K562 (cell line): ENCODE measurements around the gene SEC22C. TPM values are rescaled to one million over a fixed set of nuclear protein-coding genes. Genes with fewer than 3 reads are reported as not detected.

Source experiments
- ATAC-seq: fragments of 200-7000 bp; cut with Tn5 transposase; 3 replicates; pipeline ENCODE4 v1.9.1; 2020; ENCODE audit warnings: moderate library complexity
- BruUV-seq: library from RNA; stranded (reverse); fragments of 400-500 nt; replicated peaks from 2 replicates; lab custom pipeline; 2021; lab: Mats Ljungman, UMichigan
- CTCF ChIA-PET: fragments of 300-600 bp; formaldehyde crosslinking; extraction: SDS; loops from one replicate; lab custom pipeline; 2021; ENCODE audit warnings: low intra/inter-chr PET ratio; lab: Yijun Ruan, JAX
- POLR2A ChIA-PET: fragments of 300-600, 350-650 bp; sonication (Branson Sonifier 250); formaldehyde crosslinking; extraction: SDS; loops from one replicate; lab custom pipeline; 2021; ENCODE audit warnings: antibody characterized with exemption, inconsistent platforms; lab: Yijun Ruan, JAX
- DNase-seq, 4 experiments: peaks; one replicate each; pipeline versions ENCODE4 v3.0.0 to v3.0.0-alpha.2; 2011 to 2018; ENCODE audit warnings: low spot score in 3 of 4, mixed read lengths in 3 of 4; ENCODE audit errors: extremely low read depth in 1 of 4
- FAIRE-seq: peaks from 2 replicates; lab custom pipeline; 2011; peaks lifted over from hg19 to GRCh38; lab: Jason Lieb, UNC
- H2AFZ ChIP-seq: 2 replicates; pipeline ENCODE4 v1.6.0; 2011; ENCODE audit warnings: low read depth, low read length, control low read depth, inconsistent platforms
- H3K27ac ChIP-seq: fragments of 200-600 bp; 3 replicates; pipeline ENCODE4 v1.8.0; 2011; ENCODE audit warnings: low read depth, mild to moderate bottlenecking, control low read depth, inconsistent platforms, low read length, moderate library complexity, mixed read lengths; ENCODE audit errors: extremely low read depth
- H3K27me3 ChIP-seq, 2 experiments: fragments of 300-600 bp in 1 of 2; 2 replicates in 1 of 2; 3 replicates in 1 of 2; pipeline versions ENCODE4 v1.6.0 to v1.8.0; 2011; ENCODE audit warnings: inconsistent platforms in 2 of 2, low read length in 2 of 2, mild to moderate bottlenecking in 1 of 2, mixed read lengths in 1 of 2, moderate library complexity in 1 of 2; ENCODE audit not compliant: control insufficient read depth in 2 of 2, insufficient read depth in 2 of 2
- H3K36me3 ChIP-seq: fragments of 300-600 bp; 3 replicates; pipeline ENCODE4 v1.8.0; 2011; ENCODE audit warnings: mild to moderate bottlenecking, low read length, inconsistent platforms; ENCODE audit not compliant: control insufficient read depth, insufficient read depth
- H3K4me1 ChIP-seq, 2 experiments: fragments of 200-600 bp in 1 of 2; replicated peaks in 1 of 2; 2 replicates in 1 of 2; 3 replicates in 1 of 2; pipeline versions ENCODE4 v1.5.1 to v1.8.0; 2011; ENCODE audit warnings: inconsistent platforms in 2 of 2, low read length in 2 of 2, mild to moderate bottlenecking in 1 of 2, mixed read lengths in 1 of 2, moderate library complexity in 1 of 2; ENCODE audit not compliant: control insufficient read depth in 2 of 2, insufficient read depth in 2 of 2
- H3K4me2 ChIP-seq: 2 replicates; pipeline ENCODE4 v1.6.1; 2011; ENCODE audit warnings: low read length, control low read depth, inconsistent platforms, mixed read lengths; ENCODE audit not compliant: insufficient read depth
- H3K4me3 ChIP-seq: fragments of 200-600 bp; sonication (generic), shearing (Covaris generic); 2 replicates; pipeline ENCODE4 v1.5.1; 2016; ENCODE audit warnings: control low read depth, inconsistent platforms
- H3K79me2 ChIP-seq: fragments of 200-600 bp; 3 replicates; pipeline ENCODE4 v1.8.0; 2011; ENCODE audit warnings: low read length, inconsistent platforms; ENCODE audit not compliant: control insufficient read depth, insufficient read depth
- H3K9ac ChIP-seq, 2 experiments: 2 replicates each; pipeline versions ENCODE4 v1.6.0 to v1.6.1; 2011; ENCODE audit warnings: low read depth in 2 of 2, low read length in 2 of 2, control low read depth in 1 of 2, inconsistent platforms in 1 of 2, mild to moderate bottlenecking in 1 of 2, mixed read lengths in 1 of 2; ENCODE audit not compliant: insufficient read depth in 1 of 2
- H3K9me1 ChIP-seq: one replicate; pipeline ENCODE4 v1.6.0; 2011; ENCODE audit warnings: inconsistent platforms, mild to moderate bottlenecking, low read length, moderate library complexity; ENCODE audit not compliant: control insufficient read depth, insufficient read depth
- H3K9me3 ChIP-seq: replicated peaks from 2 replicates; pipeline ENCODE4 v1.5.1; 2011; ENCODE audit warnings: low read depth, low read length, inconsistent platforms; ENCODE audit not compliant: control insufficient read depth, insufficient read depth
- H4K20me1 ChIP-seq: replicated peaks from 2 replicates; pipeline ENCODE4 v1.6.1; 2011; ENCODE audit warnings: low read length, inconsistent platforms, mixed read lengths; ENCODE audit not compliant: control insufficient read depth, insufficient read depth
- E2F1 ChIP-seq: sonication (generic); formaldehyde crosslinking; IDR thresholded peaks from 2 replicates; pipeline ENCODE4 v1.8.1; 2023; ENCODE audit warnings: mild to moderate bottlenecking, missing genetic modification reagents, moderate library complexity
- GTF2A2 ChIP-seq: IDR thresholded peaks from 2 replicates; pipeline ENCODE4 v1.6.1; 2016; ENCODE audit warnings: mild to moderate bottlenecking, missing genetic modification characterization, missing compliant biosample characterization
- MLX ChIP-seq, 2 experiments: fragments of 450-650 bp in 1 of 2; sonication (generic) in 1 of 2; formaldehyde crosslinking; conservative IDR thresholded peaks; 2 replicates each; pipeline versions ENCODE4 v1.4.0 to v1.8.1; 2020 to 2022; ENCODE audit warnings: mild to moderate bottlenecking in 1 of 2, missing genetic modification reagents in 1 of 2
- PHF8 ChIP-seq: fragments of 200-600 bp; sonication (generic); IDR thresholded peaks from 2 replicates; pipeline ENCODE4 v1.6.1; 2012; ENCODE audit warnings: mixed run types, mild to moderate bottlenecking, inconsistent platforms, low read length, moderate library complexity, borderline replicate concordance
- RBM15 ChIP-seq: fragments of 200-400 bp; formaldehyde crosslinking; IDR thresholded peaks from 2 replicates; pipeline ENCODE4 v1.6.1; 2018; ENCODE audit warnings: mild to moderate bottlenecking, low read length, moderate library complexity; ENCODE audit not compliant: insufficient read depth
- SUPT5H ChIP-seq: fragments of 450-650 bp; IDR thresholded peaks from 2 replicates; pipeline ENCODE4 v1.6.1; 2016
- TAF7 ChIP-seq: fragments of 450-650 bp; IDR thresholded peaks from 2 replicates; pipeline ENCODE4 v1.6.1; 2016; ENCODE audit warnings: missing genetic modification characterization, missing compliant biosample characterization
- XRCC3 ChIP-seq: fragments of 450-650 bp; IDR thresholded peaks from 2 replicates; pipeline ENCODE4 v1.6.1; 2017; ENCODE audit warnings: mild to moderate bottlenecking, moderate library complexity
- ZNF695 ChIP-seq: fragments of 450-650 bp; formaldehyde crosslinking; IDR thresholded peaks from 2 replicates; pipeline ENCODE4 v1.4.0; 2020; ENCODE audit warnings: mild to moderate bottlenecking, moderate library complexity
- ZNF696 ChIP-seq: fragments of 250-450 bp; sonication (Bioruptor Pico); conservative IDR thresholded peaks from 2 replicates; pipeline ENCODE4 v1.4.0; 2020; ENCODE audit warnings: mild to moderate bottlenecking, moderate library complexity
- WGBS: fragments of 100-300 bp; shearing (Covaris generic); methylation state at CpG from one replicate; pipeline ENCODE4 v1.1.6; 2016; ENCODE audit warnings: low coverage, mixed read lengths; ENCODE audit not compliant: insufficient coverage; ENCODE audit errors: missing lambda C conversion rate; 5-methylcytosine and 5-hydroxymethylcytosine counted together
- in situ Hi-C: fragments of 300-500 bp; cut with MboI; formaldehyde crosslinking; loops from 4 replicates; pipeline ENCODE4 v1.15.0; 2018; ENCODE audit warnings: inconsistent platforms, mixed read lengths
- intact Hi-C: fragments of 100-400 bp; cut with micrococcal nuclease; formaldehyde crosslinking; loops from 2 replicates; pipeline ENCODE4 v1.14.2; 2022
- polyA plus RNA-seq, 8 experiments: library from polyadenylated mRNA; depleted of rRNA in 4 of 8; stranded (reverse) in 5 of 8; unstranded in 3 of 8; fragments of >200 nt; fragmentation: Nextera tagmentation in 2 of 8; fragmentation: Illumina TruSeq in 1 of 8; extraction: Ambion mirVana in 2 of 8; extraction: Trizol in 1 of 8; gene quantifications; 2 replicates each; pipeline versions ENCODE4 v1.2.1 to v1.2.3, GENCODE V29; 2011 to 2014; ENCODE audit warnings: inconsistent platforms in 1 of 8, missing spikeins in 1 of 8
- total RNA-seq, 7 experiments: library from RNA; depleted of rRNA in 6 of 7; stranded (reverse); fragments of >200 nt in 6 of 7; fragmentation: Illumina TruSeq in 2 of 7; extraction: Trizol in 2 of 7; gene quantifications; 2 replicates each; pipeline versions ENCODE4 v1.2.1 to v1.2.3, GENCODE V29; 2011 to 2021; ENCODE audit warnings: low replicate concordance in 1 of 7

The SEC22C gene
- total and polyA plus RNA-seq, 9 of the 15 experiments (the other 6 are each of a cell fraction or from before 2014, with no cell fraction given), result 35.6 to 68.4 (median 50.7) TPM

GRCh38 chr3:42500091-42500490 lies 81.7 kb downstream of the SEC22C start:
- no TSS peak for BruUV-seq
- ChIA-PET POLR2A (interaction anchor here (0.8 kb wide), 1 partner anchor 19 kb away, joined by 5 read pairs; no protein-coding TSS in a partner anchor), CTCF (interaction anchor here (2.3 kb wide), 1 partner anchor 40 kb away, joined by 11 read pairs; no protein-coding TSS in a partner anchor)
- no peak for FAIRE-seq
- ATAC-seq, result no peak
- Histone ChIP-seq H3K9me1 (no peaks in the 10 kb centered on the region), H3K79me2 (no peaks in the 10 kb centered on the region), H3K36me3 (no peaks in the 10 kb centered on the region), H2AFZ (no peak overlapping the region), H4K20me1 (peaks cover 30% of the 10 kb centered on the region), H3K4me3 (no peak overlapping the region), H3K4me1 (peaks cover 4 to 23% of the 10 kb centered on the region in 2 experiments; a peak in 4 of 5 replicates), H3K9ac (no peak overlapping the region), H3K27me3 (peaks cover 27 to 63% of the 10 kb centered on the region in 2 experiments), H3K4me2 (no peak overlapping the region), H3K9me3 (no peaks in the 10 kb centered on the region), H3K27ac (no peak overlapping the region)
- in situ Hi-C loops (no loop called here), intact Hi-C loops (loop anchor here (5.0 kb wide), 1 partner anchor 332 kb away; no protein-coding TSS in a partner anchor)
- DNase-seq, result no peak
- WGBS, result 0% methylated on average over 2 of the region's 2 CpGs
- TF ChIP-seq GTF2A2 (tag) (no peak), MLX (CRISPR knock-in tag; conservative IDR thresholded peaks at IDR 0.05) (no peak), PHF8 (no peak), ZNF695 (CRISPR knock-in tag) (no peak), RBM15 (no peak), E2F1 (CRISPR knock-in tag) (no peak), ZNF696 (CRISPR knock-in tag) (no peak), XRCC3 (no peak), SUPT5H (no peak), TAF7 (no peak)
- TF ChIP-seq, all 486 proteins: peak for 0
